BJ (cell line): ENCODE results near the gene TTC39C. TPM values are rescaled to one million over a fixed set of nuclear protein-coding genes. Genes with fewer than 3 reads are reported as not detected.

ENCODE experiments used
- CTCF ChIA-PET: fragments of 350-600 bp; formaldehyde crosslinking; extraction: SDS; loops from one replicate; lab custom pipeline; 2021; ENCODE audit warnings: antibody characterized with exemption, inconsistent platforms; lab: Yijun Ruan, JAX
- POLR2A ChIA-PET: fragments of 300-600 bp; sonication (Branson Sonifier 250); formaldehyde crosslinking; extraction: SDS; loops from one replicate; lab custom pipeline; 2021; ENCODE audit warnings: antibody characterized with exemption; lab: Charles Lee
- DNase-seq: peaks from one replicate; pipeline ENCODE4 v3.0.0-alpha.2; 2011; ENCODE audit warnings: low read depth
- H3K27me3 ChIP-seq: 2 replicates; pipeline ENCODE4 v1.6.0; 2011; ENCODE audit warnings: low read length; ENCODE audit not compliant: control insufficient read depth, insufficient read depth
- H3K36me3 ChIP-seq: 2 replicates; pipeline ENCODE4 v1.5.1; 2011; ENCODE audit warnings: low read length; ENCODE audit not compliant: control insufficient read depth, insufficient read depth
- H3K4me3 ChIP-seq: 2 replicates; pipeline ENCODE4 v1.5.1; 2011; ENCODE audit warnings: low read depth, mild to moderate bottlenecking, control low read depth, low read length
- CTCF ChIP-seq: IDR thresholded peaks from 2 replicates; pipeline ENCODE4 v1.5.1; 2011; ENCODE audit warnings: low read depth, mild to moderate bottlenecking, control low read depth, inconsistent platforms, low read length, moderate library complexity; ENCODE audit not compliant: insufficient read depth
- polyA plus RNA-seq: library from polyadenylated mRNA; depleted of rRNA; stranded (reverse); fragments of >200 nt; gene quantifications from 2 replicates; pipeline ENCODE4 v1.2.3, GENCODE V29; 2011

Gene TTC39C
- polyA plus RNA-seq, 1 experiment = 37.9 TPM

GRCh38 chr18:24126155-24126961 lies 111.8 kb downstream of the TTC39C start:
- POLR2A ChIA-PET = no interaction called here
- peaks cover 18% of the 10 kb centered on the region for H3K36me3 ChIP-seq
- DNase-seq = no peak
- H3K27me3 ChIP-seq = no peaks in the 10 kb centered on the region
- no peak for TF ChIP-seq CTCF
- CTCF ChIA-PET = no interaction called here
- H3K4me3 ChIP-seq = no peak overlapping the region

GRCh38 chr18:24127735-24128134 lies 113.2 kb downstream of the TTC39C start:
- no peak overlapping the region for H3K4me3 ChIP-seq
- ChIA-PET POLR2A (no interaction called here), CTCF (interaction anchor here (0.7 kb wide), 1 partner anchor 9 kb away, joined by 3 read pairs; no protein-coding TSS in a partner anchor)
- DNase-seq = no peak
- no peak for TF ChIP-seq CTCF
- H3K36me3 ChIP-seq = peaks cover 15% of the 10 kb centered on the region
- H3K27me3 ChIP-seq = no peaks in the 10 kb centered on the region

- Histone ChIP-seq H3K4me3 (no peak overlapping the region), H3K36me3 (peaks cover 12% of the 10 kb centered on the region), H3K27me3 (no peaks in the 10 kb centered on the region)
- POLR2A ChIA-PET = no interaction called here
- CTCF ChIA-PET = no interaction called here
- no peak for TF ChIP-seq CTCF
- DNase-seq = no peak
These were observed 114.1 kb downstream of the TTC39C start for GRCh38 chr18:24128700-24129099.

GRCh38 chr18:24130494-24130893 lies 115.9 kb downstream of the TTC39C start:
- Histone ChIP-seq H3K4me3 (no peak overlapping the region), H3K27me3 (no peaks in the 10 kb centered on the region), H3K36me3 (peaks cover 12% of the 10 kb centered on the region)
- DNase-seq = no peak
- ChIA-PET CTCF (no interaction called here), POLR2A (no interaction called here)
- no peak for TF ChIP-seq CTCF

GRCh38 chr18:24136967-24137373 lies 122.4 kb downstream of the TTC39C start:
- peaks cover 2% of the 10 kb centered on the region for H3K36me3 ChIP-seq
- ChIA-PET CTCF (no interaction called here), POLR2A (no interaction called here)
- H3K27me3 ChIP-seq = no peaks in the 10 kb centered on the region
- no peak for TF ChIP-seq CTCF
- H3K4me3 ChIP-seq = no peak overlapping the region
- DNase-seq = no peak
